Muscle of back (tissue), 13 donors: ENCODE data around the gene LGSN. TPM values are rescaled to one million over a fixed set of nuclear protein-coding genes. Genes with fewer than 3 reads are reported as not detected.
"Not testable (repeated sequence)": the region's sequence is repeated elsewhere in the genome, so short reads cannot be mapped to it uniquely, and the experiment has no call there.

Source experiments
- DNase-seq, 3 donors: peaks; one replicate each; pipeline versions ENCODE4 v3.0.0 to v3.0.0-alpha.2; 2013
- long read RNA-seq, 9 donors: transcript quantifications; one replicate each; lab custom pipeline, GENCODE V29; 2026
- polyA plus RNA-seq, 10 donors: library from polyadenylated mRNA; unstranded; fragments of 120-200 nt; gene quantifications; one replicate each; pipeline ENCODE4 v1.2.1, GENCODE V29; 2013; ENCODE audit not compliant: insufficient read length in 10 of 10

LGSN gene
- polyA plus RNA-seq = not detected
- long read RNA-seq, donor 1 = 0 reads
- long read RNA-seq, donor 2 = 0 reads
- long read RNA-seq, donor 3 = 0 reads
- long read RNA-seq, donor 4 = 0 reads
- long read RNA-seq, donor 5 = 0 reads
- long read RNA-seq, donor 6 = 0 reads
- long read RNA-seq, donor 7 = 0 reads
- long read RNA-seq, donor 8 = 0 reads
- long read RNA-seq, donor 9 = 0 reads

- DNase-seq = no peak
Observed at GRCh38 chr6:63319939-63320338, at the start of gene LGSN. LGSN (minus strand) TSS chr6:63319983; CDS start chr6:63319943, 40 bp downstream.

GRCh38 chr6:63368347-63368746 is 48.6 kb upstream of the LGSN start:
- no peak for DNase-seq

GRCh38 chr6:63362500-63363120 is 42.8 kb upstream of the LGSN start:
- not testable (repeated sequence) for DNase-seq

GRCh38 chr6:63357384-63357783 is 37.6 kb upstream of the LGSN start:
- DNase-seq = not testable (repeated sequence)

- no peak for DNase-seq
Observed at GRCh38 chr6:63355632-63356031, 35.8 kb upstream of the LGSN start.

- no peak for DNase-seq
Observed at GRCh38 chr6:63353286-63353630, 33.5 kb upstream of the LGSN start.

- DNase-seq = peak; percentile 36 to 73 (median 40)
Observed at GRCh38 chr6:63352544-63353285, 32.9 kb upstream of the LGSN start.

GRCh38 chr6:63352069-63352543 is 32.3 kb upstream of the LGSN start:
- DNase-seq = peak in 1 of 3 donors; percentile 40

GRCh38 chr6:63349401-63349800 is 29.6 kb upstream of the LGSN start:
- no peak for DNase-seq

GRCh38 chr6:63348836-63349235 is 29.1 kb upstream of the LGSN start:
- DNase-seq = no peak

- peak in 1 of 3 donors; percentile 66 for DNase-seq
Observed at GRCh38 chr6:63347599-63347998, 27.8 kb upstream of the LGSN start.

GRCh38 chr6:63346217-63346835 is 26.5 kb upstream of the LGSN start:
- DNase-seq = no peak

- no peak for DNase-seq
Observed at GRCh38 chr6:63340351-63340750, 20.6 kb upstream of the LGSN start.

GRCh38 chr6:63334652-63335051 is 14.9 kb upstream of the LGSN start:
- not testable (repeated sequence) for DNase-seq

- DNase-seq = no peak
Observed at GRCh38 chr6:63333440-63333839, 13.7 kb upstream of the LGSN start.

GRCh38 chr6:63326630-63327029 is 6.8 kb upstream of the LGSN start:
- not testable (repeated sequence) for DNase-seq

GRCh38 chr6:63322981-63323380 is 3.2 kb upstream of the LGSN start:
- no peak for DNase-seq

GRCh38 chr6:63321821-63322220 is 2.0 kb upstream of the LGSN start:
- DNase-seq = no peak

- DNase-seq = no peak
Observed at GRCh38 chr6:63317641-63318040, 2.1 kb downstream of the LGSN start.

- DNase-seq = no peak
Observed at GRCh38 chr6:63316113-63316512, 3.7 kb downstream of the LGSN start.

- no peak for DNase-seq
Observed at GRCh38 chr6:63313111-63313510, 6.7 kb downstream of the LGSN start.

GRCh38 chr6:63307581-63308246 is 12.1 kb downstream of the LGSN start:
- peak; percentile 0 to 8 (median 0) for DNase-seq
